ENCODE results near the gene CACFD1.

The CACFD1 gene

DNA sequence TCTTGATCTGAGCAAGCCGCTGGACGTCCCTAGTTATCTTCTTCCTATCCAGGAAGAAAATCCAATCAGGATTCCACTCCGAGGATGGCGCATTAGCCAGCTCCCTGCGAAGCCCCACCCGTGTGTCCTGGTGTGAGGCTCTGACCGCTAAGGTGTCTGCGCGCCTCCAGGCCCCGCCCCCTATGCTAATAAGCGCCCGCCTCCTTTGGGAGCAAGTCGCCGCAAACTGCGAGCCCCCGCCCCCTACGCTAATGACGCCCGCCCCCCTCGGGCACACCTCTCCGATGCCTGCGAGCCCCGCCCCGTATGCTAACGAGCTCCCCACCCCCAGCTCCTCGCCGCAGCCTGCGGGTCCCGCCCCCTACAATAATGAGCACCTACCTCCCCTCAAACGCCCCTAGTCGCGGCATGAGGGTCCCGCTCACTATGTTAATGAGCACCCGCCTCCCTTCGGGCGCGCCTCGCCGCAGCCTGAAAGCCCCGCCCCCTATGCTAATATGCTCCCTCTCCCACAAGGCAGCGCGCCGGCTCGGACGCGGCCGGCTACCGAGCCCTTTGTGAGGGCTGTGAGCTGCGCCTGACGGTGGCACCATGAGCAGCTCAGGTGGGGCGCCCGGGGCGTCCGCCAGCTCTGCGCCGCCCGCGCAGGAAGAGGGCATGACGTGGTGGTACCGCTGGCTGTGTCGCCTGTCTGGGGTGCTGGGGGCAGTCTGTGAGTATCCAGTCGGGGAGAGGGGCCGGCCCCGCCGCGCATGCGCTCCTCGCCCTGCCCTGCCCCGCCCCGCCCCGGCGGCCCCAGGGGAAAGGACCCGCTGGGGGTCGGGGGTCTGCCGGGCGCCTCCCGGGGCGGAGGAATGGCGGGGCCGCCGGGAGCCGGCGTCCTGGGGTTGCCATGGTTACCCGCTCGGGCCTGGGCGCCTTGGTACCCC is at the start of gene CACFD1:
Gene CACFD1, plus strand, starts transcription at position 503 of the 929 bp plus-strand sequence. Its CDS starts 89 bp downstream, at position 592.
- DNase-seq = peak; percentile 95

DNA sequence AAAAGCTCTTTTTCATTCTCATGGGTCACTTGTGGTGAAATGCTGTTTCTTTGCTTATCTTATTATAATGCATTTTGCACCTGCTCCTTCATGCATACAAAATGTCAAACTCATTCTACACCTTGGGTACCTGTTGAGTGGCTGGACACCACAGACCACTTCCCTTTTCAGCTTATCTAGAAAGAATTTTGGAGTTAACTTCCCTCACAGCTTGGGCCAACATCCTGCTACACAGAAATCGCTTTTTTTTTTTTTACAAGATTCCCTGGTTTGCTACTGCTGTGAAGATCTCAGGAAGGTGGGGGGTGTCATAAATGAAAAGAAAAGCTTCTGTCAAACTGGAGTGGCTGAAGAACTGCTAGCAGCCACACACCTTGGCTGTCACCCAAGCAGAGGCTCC is 44.6 kb upstream of the CACFD1 start:
- DNase-seq = no peak

DNA sequence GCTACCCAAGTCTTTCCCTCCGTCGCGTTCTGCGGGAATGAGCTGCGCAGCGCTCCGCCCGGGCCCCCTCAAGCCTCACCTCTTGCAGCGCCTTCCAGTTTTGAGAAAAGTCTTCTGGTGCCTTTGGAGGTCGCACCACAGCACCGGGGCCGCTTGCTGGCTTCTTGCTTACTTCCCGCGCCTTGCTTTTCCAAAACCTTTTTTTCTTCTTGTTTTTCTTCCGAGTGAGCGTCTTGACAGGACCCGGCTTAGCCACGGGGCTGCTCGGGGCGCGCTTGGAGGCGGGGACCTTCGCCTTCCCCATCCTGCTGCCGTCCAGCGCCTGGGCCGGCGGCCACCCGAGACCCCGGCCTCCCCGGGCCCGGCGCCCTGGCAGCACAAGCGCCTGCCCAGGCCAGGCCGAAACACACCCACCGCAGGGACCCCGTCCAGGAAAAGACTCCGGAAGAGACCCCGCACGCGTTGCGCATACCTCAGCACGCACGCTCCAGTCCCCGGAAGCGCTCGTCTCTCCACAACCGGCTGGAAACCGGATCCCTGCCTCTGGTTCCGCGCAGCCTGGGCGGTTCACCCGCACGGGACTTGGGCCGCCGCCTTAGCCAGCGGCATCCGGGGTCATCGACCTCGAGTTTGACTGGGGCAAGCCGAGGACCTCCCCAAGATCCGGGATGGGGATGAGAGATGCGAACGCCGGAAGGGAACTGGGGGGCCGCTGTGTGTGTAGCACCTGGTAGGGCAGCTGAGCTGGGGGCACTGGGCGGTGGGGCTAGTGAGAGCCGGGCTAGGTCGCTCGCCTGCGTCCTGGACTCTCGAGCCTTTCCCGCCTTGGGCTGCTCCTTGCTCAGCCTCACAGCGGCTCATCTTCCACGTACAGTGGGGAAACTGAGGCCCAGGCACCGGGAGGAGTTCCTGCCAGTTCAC is 42.0 kb upstream of the CACFD1 start, which contains the start of gene REXO4:
Gene REXO4, minus strand, starts transcription at position 470 of the 921 bp plus-strand sequence. Its CDS starts 166 bp downstream, at position 304.
- peak; percentile 87 to 89 for DNase-seq

DNA sequence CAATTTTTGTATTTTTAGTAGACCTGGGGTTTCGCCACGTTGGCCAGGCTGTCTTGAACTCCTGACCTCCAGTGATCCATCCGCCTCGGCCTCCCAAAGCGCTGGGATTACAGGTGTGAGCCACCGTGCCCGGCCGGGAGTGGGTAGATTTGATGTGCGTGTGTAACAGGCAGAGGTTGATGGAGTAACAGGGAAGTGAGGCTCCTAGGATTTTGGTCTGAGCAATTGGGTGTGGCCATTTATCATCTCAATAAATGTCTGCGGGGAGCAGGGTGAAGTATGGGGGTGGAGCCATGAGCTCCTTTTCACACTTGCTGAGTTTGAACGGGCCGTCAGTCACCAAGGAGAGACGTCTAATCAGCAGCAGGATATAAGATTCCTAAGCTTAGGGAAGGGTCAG is 40.8 kb upstream of the CACFD1 start:
- DNase-seq = no peak

DNA sequence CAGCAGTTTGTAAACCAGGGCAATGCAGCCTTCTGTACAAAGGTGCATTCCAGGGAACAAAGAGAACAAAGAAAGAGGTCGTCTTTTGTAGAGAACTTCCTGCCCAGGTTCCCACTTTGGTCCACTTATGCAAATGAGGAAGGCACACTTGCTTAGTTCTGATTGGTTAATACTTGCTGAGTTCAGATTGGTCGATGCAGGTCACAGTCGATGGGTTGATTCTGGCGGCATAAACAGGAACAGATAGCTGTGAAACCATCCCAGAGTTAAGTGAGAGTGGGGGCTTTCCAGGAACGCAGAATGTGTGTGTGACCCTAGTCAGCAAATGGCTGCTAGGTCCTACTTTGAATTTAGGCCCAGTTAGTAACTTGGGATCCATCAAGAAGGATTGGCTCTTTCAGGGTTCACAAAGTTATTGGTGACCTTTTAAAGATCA is 39.4 kb upstream of the CACFD1 start:
- no peak for DNase-seq

DNA sequence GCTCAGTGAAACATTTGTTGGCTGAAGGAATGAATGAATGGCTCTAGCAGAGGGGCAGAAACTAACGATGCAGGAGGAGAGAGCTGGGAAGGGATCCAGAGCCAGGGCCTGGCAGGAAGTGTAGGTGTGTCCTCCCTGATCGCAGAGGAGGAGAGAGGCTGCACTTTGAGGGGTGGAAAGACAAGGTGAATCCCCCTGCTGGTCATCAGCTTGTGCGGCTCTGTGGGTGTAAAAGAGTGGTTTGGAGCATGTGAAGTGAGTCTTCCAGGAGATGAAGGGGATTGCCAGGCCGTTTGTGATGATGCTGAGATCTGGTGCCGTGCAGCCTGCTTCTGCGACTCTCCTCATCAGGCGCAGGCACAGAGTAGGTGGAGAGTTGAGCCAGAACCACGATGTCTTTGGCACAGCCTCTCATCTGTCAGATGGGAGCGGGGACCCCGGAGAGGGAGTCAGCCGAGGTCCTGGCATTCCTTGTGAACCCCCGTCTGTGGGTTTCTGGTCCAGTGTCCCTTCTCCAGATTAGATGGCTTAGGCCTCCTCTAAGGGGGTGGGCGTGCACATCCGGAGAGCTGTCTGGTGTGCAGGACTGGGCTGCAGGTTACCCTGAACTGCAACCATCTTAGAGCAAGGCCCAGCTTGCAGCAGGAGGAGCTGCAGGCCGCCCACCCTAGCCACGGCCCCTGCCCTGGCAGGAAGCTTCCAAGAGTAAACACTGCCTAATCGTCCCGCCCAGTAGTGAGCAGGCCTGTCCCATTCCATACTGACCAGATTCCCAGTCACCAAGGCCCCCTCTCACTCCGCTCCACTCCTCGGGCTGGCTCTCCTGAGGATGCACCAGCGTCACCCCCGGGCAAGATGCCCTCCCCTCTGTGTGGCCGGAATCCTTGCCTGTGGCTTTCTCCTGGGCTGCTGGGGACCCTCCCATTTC is 37.9 kb upstream of the CACFD1 start, which contains the start of gene ADAMTS13:
Gene ADAMTS13, plus strand, starts transcription at position 753 of the 928 bp plus-strand sequence. Its CDS starts 77 bp downstream, at position 830.
- peak; percentile 37 for DNase-seq

DNA sequence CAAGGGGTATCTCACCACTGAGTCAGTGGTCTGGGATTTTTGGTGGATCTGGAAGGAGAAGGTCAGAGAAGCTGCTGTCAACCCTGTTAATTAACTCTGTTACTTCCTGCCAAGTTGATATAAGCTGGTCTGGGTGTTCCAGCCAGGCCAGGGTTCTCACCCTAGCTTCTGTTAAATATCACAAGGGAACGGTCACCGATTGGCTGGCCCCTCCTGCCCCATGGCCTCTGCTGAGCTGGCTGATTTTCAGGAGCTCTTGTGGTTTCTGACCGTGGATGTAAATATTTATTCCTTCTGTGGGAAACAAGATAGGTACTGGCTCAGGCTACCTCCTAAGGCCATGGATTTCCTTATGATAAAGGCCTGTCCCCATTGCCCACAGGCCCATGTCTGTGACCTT is 36.6 kb upstream of the CACFD1 start:
- DNase-seq = no peak

DNA sequence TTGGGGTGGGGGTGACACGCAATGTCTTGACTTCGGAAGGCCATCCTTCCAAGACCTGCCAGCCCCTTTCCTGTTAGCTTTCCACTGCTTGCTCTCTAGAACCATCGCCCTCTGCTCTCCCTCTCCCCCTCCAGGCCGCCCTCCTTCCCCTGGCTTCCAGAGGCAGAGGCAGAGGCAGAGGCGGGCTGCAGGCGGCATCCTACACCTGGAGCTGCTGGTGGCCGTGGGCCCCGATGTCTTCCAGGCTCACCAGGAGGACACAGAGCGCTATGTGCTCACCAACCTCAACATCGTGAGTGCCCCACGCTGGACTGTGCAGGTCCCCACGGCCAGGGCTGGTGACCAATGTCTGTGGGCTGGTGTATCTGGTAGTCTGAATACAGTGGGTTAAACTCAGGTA is 35.6 kb upstream of the CACFD1 start:
- DNase-seq = no peak

DNA sequence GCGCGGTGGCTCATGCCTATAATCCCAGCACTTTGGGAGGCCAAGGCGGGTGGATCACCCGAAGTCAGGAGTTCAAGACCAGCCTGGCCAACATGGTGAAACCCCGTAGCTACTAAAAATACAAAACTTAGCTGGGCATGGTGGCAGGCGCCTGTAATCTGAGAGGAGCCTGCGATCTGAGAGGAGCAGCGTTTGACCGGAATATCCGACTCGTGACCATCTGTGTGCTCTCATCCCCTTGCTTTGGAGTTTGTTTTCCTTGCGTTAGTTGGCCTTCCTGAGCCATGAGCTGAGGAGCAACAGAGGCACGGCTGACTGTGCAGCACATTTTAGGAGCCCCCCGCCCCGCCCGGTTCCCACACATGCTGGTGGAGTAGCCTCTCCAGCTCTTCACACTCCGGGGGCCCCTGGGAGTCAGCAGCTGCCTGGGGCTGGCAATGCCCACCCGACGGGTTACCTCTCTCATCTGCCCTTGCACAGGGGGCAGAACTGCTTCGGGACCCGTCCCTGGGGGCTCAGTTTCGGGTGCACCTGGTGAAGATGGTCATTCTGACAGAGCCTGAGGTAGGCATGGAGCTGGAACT is 34.6 kb upstream of the CACFD1 start:
- DNase-seq = no peak

DNA sequence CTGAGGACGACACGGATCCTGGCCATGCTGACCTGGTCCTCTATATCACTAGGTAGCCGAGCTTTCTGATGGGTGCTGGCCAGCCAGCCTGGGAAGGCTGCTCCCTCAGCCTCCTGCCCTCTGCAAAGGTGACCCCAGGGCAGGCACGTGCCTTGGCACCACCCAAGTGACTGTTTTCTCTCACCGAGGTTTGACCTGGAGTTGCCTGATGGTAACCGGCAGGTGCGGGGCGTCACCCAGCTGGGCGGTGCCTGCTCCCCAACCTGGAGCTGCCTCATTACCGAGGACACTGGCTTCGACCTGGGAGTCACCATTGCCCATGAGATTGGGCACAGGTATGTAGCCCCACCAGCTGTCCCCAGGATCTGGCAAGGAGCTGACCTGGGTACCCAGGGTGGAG is 33.8 kb upstream of the CACFD1 start:
- DNase-seq = no peak

DNA sequence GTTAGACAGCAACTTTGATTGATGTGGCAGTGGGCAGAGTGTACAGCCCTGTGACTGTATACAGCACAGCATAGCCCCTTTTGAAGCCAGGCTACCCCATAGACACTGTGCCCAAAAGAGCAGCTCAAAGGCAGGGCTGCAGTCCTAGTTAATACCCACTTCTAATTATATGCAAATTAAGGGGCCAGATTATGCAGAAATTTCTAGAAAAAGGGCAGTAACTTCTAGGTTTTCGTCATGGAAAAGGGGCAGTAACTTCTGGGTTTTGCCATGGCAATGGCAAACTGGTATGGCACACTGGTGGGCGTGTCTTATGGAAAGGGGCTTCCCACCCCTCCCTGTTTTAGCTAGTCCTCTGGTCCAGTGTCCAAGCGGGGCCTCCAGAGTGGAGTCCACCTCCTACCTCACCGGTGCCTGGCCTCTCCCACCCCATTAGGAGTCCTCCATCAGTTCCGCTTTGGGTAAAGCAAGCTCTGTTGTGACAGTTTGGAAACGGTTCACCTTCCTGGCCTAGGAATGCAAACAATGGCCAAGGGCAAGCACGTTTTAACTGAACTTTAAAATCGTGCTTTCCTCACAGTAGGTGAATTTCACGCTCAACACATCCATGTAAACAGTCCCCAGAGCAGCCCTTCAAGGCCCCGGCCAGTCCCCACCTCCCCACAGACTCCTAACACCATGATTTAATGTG is 32.0 kb upstream of the CACFD1 start:
- no peak for DNase-seq

DNA sequence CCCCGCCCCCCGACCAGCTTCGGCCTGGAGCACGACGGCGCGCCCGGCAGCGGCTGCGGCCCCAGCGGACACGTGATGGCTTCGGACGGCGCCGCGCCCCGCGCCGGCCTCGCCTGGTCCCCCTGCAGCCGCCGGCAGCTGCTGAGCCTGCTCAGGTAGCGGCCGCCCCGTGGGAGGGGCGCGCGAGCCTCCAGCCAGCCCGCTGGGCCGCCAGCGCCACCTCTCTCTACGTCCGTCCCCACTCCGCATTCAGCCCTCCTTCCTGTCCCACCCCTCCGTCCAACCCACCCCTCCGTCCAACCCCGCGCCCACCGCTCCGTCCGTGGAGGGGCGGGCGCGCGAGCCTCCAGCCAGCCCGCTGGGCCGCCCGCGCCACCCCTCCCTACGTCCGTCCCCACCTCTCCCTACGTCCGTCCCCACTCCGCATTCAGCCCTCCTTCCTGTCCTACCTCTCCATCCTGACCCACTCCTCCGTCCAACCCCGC is 31.1 kb upstream of the CACFD1 start:
- DNase-seq = no peak

DNA sequence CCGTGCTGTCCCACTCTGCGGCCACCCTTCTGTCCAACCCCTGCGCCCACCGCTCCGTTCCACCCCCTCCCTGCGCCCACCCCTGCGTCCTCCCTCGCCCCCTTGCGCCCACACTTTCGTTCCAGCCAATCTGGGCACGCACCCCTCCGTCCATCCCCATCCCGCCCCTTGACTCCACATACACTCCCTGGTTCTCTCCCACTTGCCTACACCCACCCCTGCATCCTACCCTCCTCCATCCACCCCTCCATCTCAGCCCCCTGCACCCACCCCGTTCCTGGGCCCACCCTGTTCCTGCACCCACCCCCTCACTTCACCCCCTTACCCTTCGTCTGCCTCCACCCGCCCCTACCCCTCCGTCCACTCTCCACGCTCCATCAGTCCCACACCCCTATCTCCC is 30.6 kb upstream of the CACFD1 start:
- no peak for DNase-seq

DNA sequence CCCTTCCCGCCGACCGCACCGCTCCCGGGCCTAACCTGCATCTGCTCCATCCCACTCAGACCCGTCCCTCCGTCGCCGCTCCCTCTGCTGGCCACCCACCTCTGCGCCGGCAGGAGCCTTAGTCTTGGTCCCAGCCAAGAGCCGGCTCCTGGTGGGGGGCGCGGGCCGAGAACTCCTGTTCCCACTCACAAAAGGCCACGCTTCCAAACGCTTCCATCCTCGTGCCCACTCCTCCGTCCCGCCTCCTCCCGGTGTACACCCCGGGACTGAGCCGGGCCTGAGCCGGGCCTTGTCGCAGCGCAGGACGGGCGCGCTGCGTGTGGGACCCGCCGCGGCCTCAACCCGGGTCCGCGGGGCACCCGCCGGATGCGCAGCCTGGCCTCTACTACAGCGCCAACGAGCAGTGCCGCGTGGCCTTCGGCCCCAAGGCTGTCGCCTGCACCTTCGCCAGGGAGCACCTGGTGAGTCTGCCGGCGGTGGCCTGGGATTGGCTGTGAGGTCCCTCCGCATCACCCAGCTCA is 30.1 kb upstream of the CACFD1 start:
- peak; percentile 28 to 37 for DNase-seq

DNA sequence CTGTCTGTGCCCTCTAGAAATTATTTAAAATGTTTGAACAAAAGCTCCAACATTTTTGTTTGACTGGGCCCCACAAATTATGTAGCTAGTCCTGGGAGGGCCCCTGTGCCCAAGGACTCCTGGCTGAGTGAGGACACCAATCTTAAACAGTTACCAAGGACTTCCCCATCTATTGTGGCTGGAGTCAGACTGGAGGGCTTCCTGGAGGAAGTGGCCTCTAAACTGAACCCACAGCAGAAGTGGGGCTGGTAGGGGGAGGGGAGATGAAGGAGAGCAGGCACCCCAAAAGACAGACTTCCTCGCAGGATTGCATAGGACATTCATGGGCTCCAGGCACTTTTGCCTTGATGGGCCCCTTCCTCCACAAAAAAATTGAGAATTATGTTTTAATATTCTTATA is 29.5 kb upstream of the CACFD1 start:
- DNase-seq = no peak

DNA sequence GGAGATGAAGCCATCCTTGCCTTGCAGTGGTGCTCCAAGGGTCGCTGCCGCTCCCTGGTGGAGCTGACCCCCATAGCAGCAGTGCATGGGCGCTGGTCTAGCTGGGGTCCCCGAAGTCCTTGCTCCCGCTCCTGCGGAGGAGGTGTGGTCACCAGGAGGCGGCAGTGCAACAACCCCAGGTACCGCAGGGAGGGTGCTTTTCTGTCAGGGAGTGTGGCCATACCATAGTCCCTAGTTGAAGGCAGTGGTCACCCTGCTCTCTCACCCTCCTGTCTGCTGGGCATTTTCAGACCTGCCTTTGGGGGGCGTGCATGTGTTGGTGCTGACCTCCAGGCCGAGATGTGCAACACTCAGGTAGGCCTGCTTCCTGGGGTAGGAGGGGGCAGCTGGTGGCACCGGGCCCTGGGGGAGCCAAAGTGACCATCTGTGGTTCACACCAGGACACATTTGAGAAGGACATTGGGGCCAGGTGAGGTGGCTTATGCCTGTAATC is 26.4 kb upstream of the CACFD1 start:
- no peak for DNase-seq

DNA sequence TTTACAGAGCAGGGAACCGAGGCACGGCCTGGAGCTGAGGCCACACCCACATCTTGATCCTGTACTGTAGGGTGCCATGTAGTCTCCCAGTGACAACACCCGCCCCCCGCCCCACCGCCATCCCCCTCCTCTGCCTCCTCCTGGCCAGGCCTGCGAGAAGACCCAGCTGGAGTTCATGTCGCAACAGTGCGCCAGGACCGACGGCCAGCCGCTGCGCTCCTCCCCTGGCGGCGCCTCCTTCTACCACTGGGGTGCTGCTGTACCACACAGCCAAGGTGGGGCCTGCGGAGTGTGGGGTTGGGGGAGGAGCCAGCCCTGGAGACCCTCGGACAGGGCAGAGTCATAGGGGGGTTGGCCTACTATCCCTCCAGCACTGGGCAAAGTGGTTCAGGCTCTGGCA is 23.1 kb upstream of the CACFD1 start:
- DNase-seq = no peak

DNA sequence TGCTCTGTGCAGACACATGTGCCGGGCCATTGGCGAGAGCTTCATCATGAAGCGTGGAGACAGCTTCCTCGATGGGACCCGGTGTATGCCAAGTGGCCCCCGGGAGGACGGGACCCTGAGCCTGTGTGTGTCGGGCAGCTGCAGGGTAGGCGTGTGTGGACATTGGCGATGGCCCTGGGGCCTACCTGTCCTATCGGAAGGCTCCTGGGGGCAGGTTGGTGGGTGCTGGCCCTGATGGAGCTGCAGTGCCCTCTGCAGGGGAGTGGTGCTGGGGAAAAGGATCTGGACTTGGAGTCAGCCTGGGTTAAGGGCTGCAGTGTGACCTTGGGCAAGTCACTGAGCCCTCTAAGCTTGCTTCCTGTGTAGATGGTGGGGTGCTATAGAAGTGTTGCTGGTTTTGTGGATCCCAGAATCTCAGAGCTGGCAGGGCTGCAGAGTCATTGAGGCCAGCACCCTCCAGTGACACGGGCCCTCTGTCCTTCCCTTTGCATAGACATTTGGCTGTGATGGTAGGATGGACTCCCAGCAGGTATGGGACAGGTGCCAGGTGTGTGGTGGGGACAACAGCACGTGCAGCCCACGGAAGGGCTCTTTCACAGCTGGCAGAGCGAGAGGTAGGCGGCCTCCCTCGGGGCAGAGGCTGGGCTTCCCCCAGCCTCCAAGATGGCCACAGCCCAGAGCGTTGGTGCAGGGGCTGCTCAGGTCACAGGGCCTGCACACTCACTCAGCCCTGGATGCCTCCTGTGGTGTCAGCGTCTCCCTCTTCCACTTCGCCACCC is 21.8 kb upstream of the CACFD1 start:
- DNase-seq = no peak

DNA sequence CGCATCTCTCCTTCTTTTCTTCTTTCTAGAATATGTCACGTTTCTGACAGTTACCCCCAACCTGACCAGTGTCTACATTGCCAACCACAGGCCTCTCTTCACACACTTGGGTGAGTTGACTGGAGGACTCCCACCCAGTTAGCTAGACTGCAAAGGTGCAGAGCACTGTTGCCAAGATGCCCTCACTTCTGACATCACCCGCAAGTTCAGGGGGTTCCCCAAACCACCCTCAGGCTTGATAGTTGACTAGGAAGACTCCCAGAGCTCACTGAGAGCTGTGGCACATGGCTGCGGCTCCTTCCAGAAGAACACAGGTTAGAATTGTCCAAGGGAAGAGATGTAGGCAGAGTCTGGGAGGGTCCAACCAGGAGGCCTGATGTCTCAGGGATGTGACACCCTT is 20.4 kb upstream of the CACFD1 start:
- DNase-seq = no peak

DNA sequence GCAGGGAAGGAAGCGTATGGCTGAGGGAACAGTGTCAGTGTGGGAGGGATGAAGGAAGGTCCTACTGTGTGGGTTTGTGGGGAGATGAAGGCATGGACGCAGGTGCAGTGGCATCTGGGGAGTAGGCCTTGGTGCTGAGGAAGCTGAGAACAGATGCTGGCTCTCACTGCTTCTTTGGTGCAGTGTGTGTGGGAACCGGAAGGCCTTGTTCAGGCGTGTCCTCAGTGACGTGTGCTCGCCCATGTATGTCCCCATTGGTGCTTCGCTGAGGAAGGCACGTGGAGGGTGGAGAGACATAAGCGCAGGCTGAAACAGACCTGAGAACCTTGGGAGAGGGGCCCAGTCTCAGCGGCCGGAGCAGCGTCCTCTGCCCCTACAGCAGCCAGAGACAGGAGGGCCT is 18.9 kb upstream of the CACFD1 start:
- DNase-seq = no peak

All from stimulated activated CD4-positive, alpha-beta T cell treated with anti-CD3 and anti-CD28 coated beads, Interleukin-2, amount 100 ng/mL, for 24 hours (primary cell).